ENCODE data around the gene SUPT20HL1. TPM values are rescaled to one million over a fixed set of nuclear protein-coding genes. Genes with fewer than 3 reads are reported as not detected.
"Not testable (repeated sequence)": the region's sequence is repeated elsewhere in the genome, so short reads cannot be mapped to it uniquely, and the experiment has no call there.

The SUPT20HL1 gene
- total and polyA plus RNA-seq, 10 of the 15 experiments (the other 5 are each of a cell fraction or from before 2014, with no cell fraction given): not detected

DNA sequence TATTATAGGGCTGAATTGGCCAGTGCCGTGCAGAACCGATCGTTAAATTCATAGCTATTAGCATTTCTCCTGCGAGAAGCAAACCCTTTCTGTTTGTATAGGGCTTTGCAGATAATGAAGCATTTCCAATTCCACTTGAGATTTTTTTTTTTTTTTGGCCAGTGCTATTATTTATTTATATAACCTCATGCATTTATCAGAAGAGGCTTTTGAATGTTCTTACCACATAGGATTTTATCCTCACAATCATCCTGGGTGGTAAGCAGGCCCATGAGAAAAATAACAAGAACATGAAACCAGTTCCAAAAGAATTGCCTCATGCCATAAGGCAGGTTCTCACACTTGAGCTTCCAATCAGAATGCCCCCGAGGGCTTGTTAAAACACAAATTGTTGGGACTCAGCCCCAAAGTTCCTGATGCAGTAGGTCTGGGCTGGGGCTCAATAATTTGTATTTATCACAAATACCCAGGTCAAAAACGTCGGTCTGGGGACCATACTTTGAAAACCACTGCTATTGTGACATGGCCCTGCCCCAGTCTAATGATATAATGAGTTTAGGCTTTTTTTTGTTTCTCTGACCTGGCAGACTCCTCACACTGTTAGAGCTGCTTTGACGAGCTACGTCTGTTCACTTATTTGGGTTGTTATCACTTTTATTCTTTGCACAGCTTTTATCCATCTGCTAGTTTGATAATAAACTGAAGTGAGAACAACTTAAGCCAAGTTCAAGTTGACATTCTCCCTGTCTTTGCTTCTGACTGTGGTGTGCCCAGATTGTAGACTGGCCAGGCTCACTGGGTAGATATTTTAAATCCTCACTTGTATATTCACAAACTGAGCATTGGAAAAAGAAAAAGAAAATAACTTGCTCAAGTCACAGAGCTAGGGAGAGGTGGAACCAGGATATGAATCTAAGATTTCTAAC, 20.1 kb downstream of the SUPT20HL1 start:
- no peak overlapping the region for H3K4me2 ChIP-seq (ENCODE audit: control insufficient read depth, insufficient read depth)
- no peak for FAIRE-seq
- no peaks in the 10 kb centered on the region for H3K4me1 ChIP-seq (ENCODE audit: control insufficient read depth, insufficient read depth, low read length)
- CTCF ChIA-PET: interaction anchor here (0.6 to 4.4 kb wide), 4 partner anchors 10 to 691 kb away, joined by 3 to 31 read pairs (median 4); no protein-coding TSS in a partner anchor
- H3K9ac ChIP-seq (ENCODE audit: control insufficient read depth, insufficient read depth, low read length): no peak overlapping the region
- H3K4me3 ChIP-seq: no peak overlapping the region
- 27% methylated on average over 9 of the region's 9 CpGs for WGBS (ENCODE audit: insufficient coverage, insufficient replicate concordance, low lambda C conversion rate, missing lambda C conversion rate)
- no peak overlapping the region for H3K27ac ChIP-seq (ENCODE audit: control insufficient read depth, insufficient read depth)
- POLR2A ChIA-PET: interaction anchor here (0.6 kb wide), 1 partner anchor 274 kb away, joined by 3 read pairs; no protein-coding TSS in a partner anchor
- RAD21 ChIA-PET (ENCODE audit: unreplicated experiment): no interaction called here
- TF ChIP-seq ZZZ3 (IDR thresholded peaks at IDR 0.05; ENCODE audit: control insufficient read depth, insufficient read length, low read depth) (no peak), JUNB (IDR thresholded peaks at IDR 0.05) (no peak), CHD1 (IDR thresholded peaks at IDR 0.05; ENCODE audit: low read depth, low read length) (no peak), SMARCA5 (IDR thresholded peaks at IDR 0.05) (no peak)
- no peaks in the 10 kb centered on the region for H3K36me3 ChIP-seq (ENCODE audit: control insufficient read depth in 2 of 2, insufficient read depth in 2 of 2, low read length in 1 of 2)
- no peaks in the 10 kb centered on the region for H3K79me2 ChIP-seq (ENCODE audit: control insufficient read depth, insufficient read depth, low read length)
- in situ Hi-C loops (cut with MboI): no loop called here
- SMC1A ChIA-PET (ENCODE audit: uncharacterized antibody, unreplicated experiment): interaction anchor here (0.6 to 2.8 kb wide), 3 partner anchors 9 to 136 kb away, joined by 3 to 7 read pairs (median 4); no protein-coding TSS in a partner anchor
- no peaks in the 10 kb centered on the region for H3K27me3 ChIP-seq (replicated peaks in 1 of 2; ENCODE audit: control insufficient read depth in 2 of 2, insufficient read depth in 2 of 2, low read length in 1 of 2)
- no peak for ATAC-seq
- no peaks in the 10 kb centered on the region for H4K20me1 ChIP-seq (ENCODE audit: control insufficient read depth, insufficient read depth)
- H3K9me3 ChIP-seq (replicated peaks; ENCODE audit: control insufficient read depth, insufficient read depth, low read length): no peaks in the 10 kb centered on the region
- no TSS peak for BruUV-seq (replicated peaks)
- DNase-seq (ENCODE audit: low read depth, low spot score): no peak
- intact Hi-C loops (cut with micrococcal nuclease; ENCODE audit: unreplicated experiment): no loop called here
- no peak overlapping the region for H2AFZ ChIP-seq (ENCODE audit: control insufficient read depth, low read depth, low read length)

DNA sequence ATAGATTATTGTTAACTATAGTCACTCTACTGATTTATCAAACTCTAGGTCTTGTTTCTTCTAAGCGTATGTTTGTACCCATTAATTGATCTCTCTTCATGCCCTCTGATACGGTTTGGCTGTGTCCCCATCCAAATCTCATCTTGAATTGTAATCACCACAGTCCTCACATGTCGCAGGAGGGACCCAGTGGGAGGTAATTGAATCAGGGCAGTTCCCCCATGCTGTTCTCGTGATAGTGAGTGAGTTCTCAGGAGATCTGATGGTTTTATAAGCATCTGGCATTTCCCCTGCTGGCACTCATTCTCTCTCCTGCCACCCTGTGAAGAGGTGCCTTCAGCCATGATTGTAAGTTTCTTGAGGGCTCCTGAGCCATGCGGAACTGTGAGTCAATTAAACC, 21.9 kb downstream of the SUPT20HL1 start:
- intact Hi-C loops (cut with micrococcal nuclease; ENCODE audit: unreplicated experiment); H3K4me2 ChIP-seq (ENCODE audit: control insufficient read depth, insufficient read depth); H3K79me2 ChIP-seq (ENCODE audit: control insufficient read depth, insufficient read depth, low read length); H3K9me3 ChIP-seq (replicated peaks; ENCODE audit: control insufficient read depth, insufficient read depth, low read length); H3K27ac ChIP-seq (ENCODE audit: control insufficient read depth, insufficient read depth); DNase-seq (ENCODE audit: low read depth, low spot score); H3K27me3 ChIP-seq (replicated peaks in 1 of 2; ENCODE audit: control insufficient read depth in 2 of 2, insufficient read depth in 2 of 2, low read length in 1 of 2); H3K9ac ChIP-seq (ENCODE audit: control insufficient read depth, insufficient read depth, low read length); H3K4me3 ChIP-seq; POLR2A ChIA-PET; in situ Hi-C loops (cut with MboI); FAIRE-seq; H3K4me1 ChIP-seq (ENCODE audit: control insufficient read depth, insufficient read depth, low read length); H3K36me3 ChIP-seq (ENCODE audit: control insufficient read depth in 2 of 2, insufficient read depth in 2 of 2, low read length in 1 of 2); RAD21 ChIA-PET (ENCODE audit: unreplicated experiment); BruUV-seq (replicated peaks); H2AFZ ChIP-seq (ENCODE audit: control insufficient read depth, low read depth, low read length); ATAC-seq; H4K20me1 ChIP-seq (ENCODE audit: control insufficient read depth, insufficient read depth): not testable (repeated sequence)
- SMC1A ChIA-PET (ENCODE audit: uncharacterized antibody, unreplicated experiment): interaction anchor here (2.8 kb wide), 1 partner anchor 13 kb away, joined by 7 read pairs; no protein-coding TSS in a partner anchor
- 52% methylated on average over 5 of the region's 5 CpGs for WGBS (ENCODE audit: insufficient coverage, insufficient replicate concordance, low lambda C conversion rate, missing lambda C conversion rate)
- CTCF ChIA-PET: interaction anchor here (4.4 kb wide), 1 partner anchor 11 kb away, joined by 31 read pairs; no protein-coding TSS in a partner anchor
